Kidney (tissue), 14 donors: ENCODE data around the gene PLEKHH1. TPM values are rescaled to one million over a fixed set of nuclear protein-coding genes. Genes with fewer than 3 reads are reported as not detected.
"Not testable (repeated sequence)": the region's sequence is repeated elsewhere in the genome, so short reads cannot be mapped to it uniquely, and the experiment has no call there.

Source experiments
- DNase-seq, 5 donors: peaks; one replicate each; pipeline ENCODE4 v3.0.0-alpha.2; 2013 to 2020
- FAIRE-seq: peaks from 2 replicates; lab custom pipeline; 2012; peaks lifted over from hg19 to GRCh38; lab: Jason Lieb, UNC
- H3K27ac ChIP-seq, 2 donors: one replicate each; pipeline ENCODE4 v1.7.0; 2013; ENCODE audit warnings: low read depth in 2 of 2, low read length in 2 of 2, inconsistent platforms in 1 of 2
- H3K27me3 ChIP-seq: one replicate; pipeline ENCODE4 v1.7.1; 2013; ENCODE audit warnings: low read length, inconsistent platforms; ENCODE audit not compliant: control insufficient read depth, insufficient read depth
- H3K36me3 ChIP-seq, 3 donors: one replicate each; pipeline versions ENCODE4 v1.7.0 to v1.7.1; 2013; ENCODE audit warnings: low read length in 3 of 3, control low read depth in 1 of 3, inconsistent platforms in 1 of 3; ENCODE audit not compliant: insufficient read depth in 3 of 3, control insufficient read depth in 2 of 3
- H3K4me1 ChIP-seq, 3 donors: one replicate each; pipeline versions ENCODE4 v1.7.0 to v1.7.1; 2013; ENCODE audit warnings: low read length in 3 of 3, inconsistent platforms in 1 of 3, low read depth in 1 of 3; ENCODE audit not compliant: control insufficient read depth in 2 of 3, insufficient read depth in 2 of 3
- H3K4me3 ChIP-seq, 3 donors: one replicate each; pipeline versions ENCODE4 v1.7.0 to v1.8.1; 2013; ENCODE audit warnings: low read length in 3 of 3, control low read depth in 1 of 3, inconsistent platforms in 1 of 3
- H3K9ac ChIP-seq, 3 donors: one replicate each; pipeline versions ENCODE4 v1.7.0 to v1.7.1; 2013; ENCODE audit warnings: low read length in 3 of 3, control low read depth in 1 of 3, inconsistent platforms in 1 of 3
- H3K9me3 ChIP-seq, 3 donors: one replicate each; pipeline versions ENCODE4 v1.7.0 to v1.7.1; 2013; ENCODE audit warnings: low read length in 3 of 3, control low read depth in 1 of 3, inconsistent platforms in 1 of 3; ENCODE audit not compliant: control insufficient read depth in 2 of 3, insufficient read depth in 1 of 3
- intact Hi-C: fragments of 100-400 bp; cut with DNase I; formaldehyde crosslinking; loops from one replicate; pipeline ENCODE4 v1.11.1; 2022
- polyA plus RNA-seq: library from polyadenylated mRNA; stranded (reverse); fragments of 350-450 nt; fragmentation: Illumina TruSeq; extraction: RNeasy Lipid Tissue Mini Kit (QIAGEN cat#74804); gene quantifications from one replicate; pipeline ENCODE4 v1.2.3, GENCODE V29; 2014; ENCODE audit warnings: low read depth, low replicate concordance; ENCODE audit not compliant: insufficient read depth
- total RNA-seq: library from RNA; stranded (reverse); fragmentation: NEBNext Ultra II Directional; extraction: Animal tissue kit (Norgen Biotek cat#: 25700); gene quantifications from one replicate; pipeline ENCODE4 v1.2.1, GENCODE V29; 2021
- TF ChIP-seq, protein P1 (sequence below): IDR thresholded peaks from 3 replicates; pipeline ENCODE4 v1.5.1; 2012; ENCODE audit warnings: mild to moderate bottlenecking, moderate library complexity, borderline replicate concordance; ENCODE audit not compliant: insufficient read depth; ENCODE audit errors: extremely low read depth
- donor health status: control.
- donor health status: control.
- donor health status: control.
- donor health status: control.
- donor health status: control.
- donor health status: DM: yes; HTN: yes; CAD: no.
- donor health status: Normal renal cell carcinoma (clear cell type).

The PLEKHH1 gene
- total and polyA plus RNA-seq, 2 donors from 2014 or later, result 9.1 to 26.2 TPM

DNA sequence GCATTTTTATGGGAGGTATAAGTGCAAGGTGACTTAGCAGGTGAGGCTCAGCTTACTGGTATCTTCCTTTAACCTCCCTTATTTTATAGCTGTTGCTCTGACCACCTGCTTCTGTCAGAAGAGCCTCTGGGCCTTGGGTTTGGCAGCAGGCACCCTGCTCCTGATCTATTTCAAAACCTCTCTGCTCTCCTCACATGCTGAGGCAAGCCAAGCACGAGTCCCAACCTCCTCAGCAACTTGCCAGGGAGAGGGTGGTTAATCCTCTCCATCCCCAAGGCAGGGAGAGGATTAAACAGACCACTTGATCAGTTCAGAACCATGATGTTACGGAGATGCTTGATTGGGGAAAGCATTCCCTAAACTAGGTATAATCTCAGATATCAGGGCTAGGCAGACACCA lies 5.4 kb downstream of the PLEKHH1 start:
- Histone ChIP-seq H3K9me3 (no peaks in the 10 kb centered on the region), H3K9ac (no peak overlapping the region), H3K36me3 (peaks cover 0 to 3% (median 0%) of the 10 kb centered on the region in 3 donors), H3K4me3 (no peak overlapping the region), H3K27me3 (no peaks in the 10 kb centered on the region), H3K27ac (no peak overlapping the region), H3K4me1 (no peaks in the 10 kb centered on the region)
- no peak for FAIRE-seq
- DNase-seq, result no peak
- TF ChIP-seq, protein P1, sequence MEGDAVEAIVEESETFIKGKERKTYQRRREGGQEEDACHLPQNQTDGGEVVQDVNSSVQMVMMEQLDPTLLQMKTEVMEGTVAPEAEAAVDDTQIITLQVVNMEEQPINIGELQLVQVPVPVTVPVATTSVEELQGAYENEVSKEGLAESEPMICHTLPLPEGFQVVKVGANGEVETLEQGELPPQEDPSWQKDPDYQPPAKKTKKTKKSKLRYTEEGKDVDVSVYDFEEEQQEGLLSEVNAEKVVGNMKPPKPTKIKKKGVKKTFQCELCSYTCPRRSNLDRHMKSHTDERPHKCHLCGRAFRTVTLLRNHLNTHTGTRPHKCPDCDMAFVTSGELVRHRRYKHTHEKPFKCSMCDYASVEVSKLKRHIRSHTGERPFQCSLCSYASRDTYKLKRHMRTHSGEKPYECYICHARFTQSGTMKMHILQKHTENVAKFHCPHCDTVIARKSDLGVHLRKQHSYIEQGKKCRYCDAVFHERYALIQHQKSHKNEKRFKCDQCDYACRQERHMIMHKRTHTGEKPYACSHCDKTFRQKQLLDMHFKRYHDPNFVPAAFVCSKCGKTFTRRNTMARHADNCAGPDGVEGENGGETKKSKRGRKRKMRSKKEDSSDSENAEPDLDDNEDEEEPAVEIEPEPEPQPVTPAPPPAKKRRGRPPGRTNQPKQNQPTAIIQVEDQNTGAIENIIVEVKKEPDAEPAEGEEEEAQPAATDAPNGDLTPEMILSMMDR, result no peak
- intact Hi-C loops, result no loop called here

DNA sequence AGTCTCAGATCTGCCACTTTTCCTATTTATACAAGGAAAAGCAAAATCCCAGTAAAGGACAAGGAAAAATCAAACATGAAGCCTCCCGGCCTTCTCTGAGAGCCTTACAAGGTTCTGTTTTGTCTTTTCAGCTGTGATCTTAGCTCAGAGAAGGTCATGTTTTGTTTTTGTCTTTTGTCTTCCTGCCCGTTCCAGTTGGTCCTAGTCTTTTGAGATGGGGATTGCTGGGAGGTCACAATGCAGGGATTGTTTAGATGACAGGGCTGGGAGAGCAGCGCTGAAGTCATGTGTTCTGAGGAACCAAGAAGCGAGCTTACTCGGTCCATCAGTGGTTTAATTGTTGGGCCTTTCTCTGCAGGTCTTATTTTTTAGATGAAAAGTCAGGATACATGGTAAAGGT lies 6.0 kb downstream of the PLEKHH1 start:
- TF ChIP-seq, protein P1, result no peak
- H3K27ac ChIP-seq, result no peak overlapping the region

DNA sequence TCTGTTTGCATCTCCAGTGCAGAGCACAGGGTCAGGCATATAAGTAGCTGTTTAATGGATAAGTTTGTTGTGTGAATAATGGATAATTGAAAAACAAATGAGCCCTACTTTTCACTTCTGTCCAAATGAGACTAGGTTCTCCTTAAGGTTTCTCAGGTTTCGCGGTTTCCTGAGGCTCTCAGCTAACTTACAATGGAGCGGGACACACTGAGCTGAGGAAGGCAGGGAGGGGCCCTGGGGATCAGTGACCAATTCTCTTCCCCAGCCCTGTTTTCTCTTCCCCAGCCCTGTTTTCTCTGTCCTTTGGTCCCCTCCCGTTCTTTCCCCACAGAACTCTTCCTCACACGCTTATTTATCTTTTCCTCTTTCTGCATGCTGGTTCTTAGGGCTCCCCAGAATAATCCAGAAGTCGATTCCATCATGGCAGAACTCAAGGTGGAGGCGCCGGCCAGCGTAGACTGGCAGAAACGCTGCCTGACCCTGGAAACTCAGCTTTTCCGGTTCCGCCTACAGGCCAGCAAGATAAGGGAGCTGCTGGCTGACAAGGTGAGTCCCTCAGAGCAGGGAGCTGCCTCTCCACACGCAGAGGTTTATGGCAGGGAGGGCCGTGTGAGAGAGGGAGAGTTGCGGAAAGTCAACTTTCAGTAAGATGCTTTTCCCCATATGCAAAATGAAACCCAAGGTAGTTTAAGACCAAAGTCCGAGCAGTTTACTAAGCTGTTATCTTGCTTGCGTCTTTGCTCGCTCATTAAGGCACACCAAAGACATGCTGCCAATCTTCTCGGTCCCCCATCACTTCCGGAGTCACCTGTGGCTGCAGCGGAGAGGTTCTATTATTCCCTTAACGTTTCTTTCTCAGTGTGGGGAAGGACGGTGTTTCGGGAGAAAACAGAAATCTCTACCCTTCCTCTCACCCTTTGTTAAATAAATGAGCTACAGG lies 8.6 kb downstream of the PLEKHH1 start:
- DNase-seq (no peak), FAIRE-seq (no peak)
- H3K4me1 ChIP-seq, result no peaks in the 10 kb centered on the region
- H3K9me3 ChIP-seq, result peaks cover 0 to 2% (median 0%) of the 10 kb centered on the region in 3 donors
- no peak overlapping the region for H3K4me3 ChIP-seq
- peaks cover 0 to 7% (median 3%) of the 10 kb centered on the region in 3 donors for H3K36me3 ChIP-seq
- no peaks in the 10 kb centered on the region for H3K27me3 ChIP-seq
- H3K9ac ChIP-seq, result no peak overlapping the region
- TF ChIP-seq, protein P1, result no peak
- H3K27ac ChIP-seq, result no peak overlapping the region
- intact Hi-C loops, result no loop called here

More for the DNA sequence above, 6.0 kb downstream of the PLEKHH1 start:
- Histone ChIP-seq H3K4me1 (no peaks in the 10 kb centered on the region), H3K36me3 (peaks cover 0 to 3% (median 0%) of the 10 kb centered on the region in 3 donors), H3K9ac (no peak overlapping the region), H3K4me3 (no peak overlapping the region), H3K9me3 (no peaks in the 10 kb centered on the region), H3K27me3 (no peaks in the 10 kb centered on the region)
- FAIRE-seq (no peak), DNase-seq (no peak)
- intact Hi-C loops, result no loop called here

DNA sequence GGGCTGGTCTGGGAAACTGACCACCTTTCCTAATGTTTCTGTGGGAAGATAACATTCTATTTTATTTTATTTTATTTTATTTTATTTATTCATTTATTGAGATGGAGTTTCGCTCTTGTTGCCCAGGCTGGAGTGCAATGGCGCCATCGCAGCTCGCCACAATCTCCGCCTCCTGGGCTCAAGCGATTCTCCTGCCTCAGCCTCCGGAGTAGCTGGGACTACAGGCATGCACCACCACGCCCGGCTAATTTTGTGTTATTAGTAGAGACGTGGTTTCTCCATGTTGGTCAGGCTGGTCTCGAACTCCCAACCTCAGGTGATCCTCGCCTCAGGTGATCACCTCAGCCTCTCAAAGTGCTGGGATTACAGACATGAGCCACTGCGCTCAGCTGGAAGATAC lies 9.5 kb downstream of the PLEKHH1 start:
- H3K27me3 ChIP-seq, H3K4me3 ChIP-seq, H3K9ac ChIP-seq, H3K27ac ChIP-seq, H3K9me3 ChIP-seq, DNase-seq, H3K36me3 ChIP-seq, intact Hi-C loops, H3K4me1 ChIP-seq, FAIRE-seq: not testable (repeated sequence)
